Activated CD4-positive, CD25-positive, alpha-beta regulatory T cell treated with anti-CD3 and anti-CD28 coated beads, Interleukin-2, amount 50 U/mL, for 72 hours (primary cell): Measurements from ENCODE around the gene COLEC12.

ENCODE experiments used
- DNase-seq: peaks from one replicate; pipeline ENCODE4 v3.0.0; 2021

Gene COLEC12

GRCh38 chr18:505483-506122, 5.1 kb upstream of the COLEC12 start:
- no peak for DNase-seq

- no peak for DNase-seq
Measured at GRCh38 chr18:501406-501714, 859 bp upstream of the COLEC12 start.

GRCh38 chr18:499776-500631, 497 bp downstream of the COLEC12 start:
- DNase-seq, result no peak

GRCh38 chr18:498931-499775, 1.3 kb downstream of the COLEC12 start:
- no peak for DNase-seq

- no peak for DNase-seq
Measured at GRCh38 chr18:497688-498087, 2.8 kb downstream of the COLEC12 start.

GRCh38 chr18:495452-495851, 5.0 kb downstream of the COLEC12 start:
- no peak for DNase-seq

GRCh38 chr18:495017-495416, 5.5 kb downstream of the COLEC12 start:
- no peak for DNase-seq

- no peak for DNase-seq
Measured at GRCh38 chr18:493986-494983, 6.2 kb downstream of the COLEC12 start.

GRCh38 chr18:492451-492850, 8.1 kb downstream of the COLEC12 start:
- no peak for DNase-seq

GRCh38 chr18:490624-491023, 9.9 kb downstream of the COLEC12 start:
- no peak for DNase-seq

GRCh38 chr18:490024-490366, 10.5 kb downstream of the COLEC12 start:
- no peak for DNase-seq

GRCh38 chr18:489244-490023, 11.1 kb downstream of the COLEC12 start:
- DNase-seq, result no peak

GRCh38 chr18:486929-487740, 13.4 kb downstream of the COLEC12 start:
- no peak for DNase-seq

- DNase-seq, result no peak
Measured at GRCh38 chr18:484749-485464, 15.6 kb downstream of the COLEC12 start.

GRCh38 chr18:478681-479080, 21.8 kb downstream of the COLEC12 start:
- DNase-seq, result no peak

GRCh38 chr18:477565-477964, 22.9 kb downstream of the COLEC12 start:
- no peak for DNase-seq

- DNase-seq, result no peak
Measured at GRCh38 chr18:476251-476664, 24.2 kb downstream of the COLEC12 start.

- DNase-seq, result no peak
Measured at GRCh38 chr18:475202-476031, 25.1 kb downstream of the COLEC12 start.

GRCh38 chr18:474416-474815, 26.1 kb downstream of the COLEC12 start:
- DNase-seq, result no peak
